ENCODE data around the gene SNRNP35.
"Not testable (repeated sequence)": the region's sequence is repeated elsewhere in the genome, so short reads cannot be mapped to it uniquely, and the experiment has no call there.

The SNRNP35 gene

DNA sequence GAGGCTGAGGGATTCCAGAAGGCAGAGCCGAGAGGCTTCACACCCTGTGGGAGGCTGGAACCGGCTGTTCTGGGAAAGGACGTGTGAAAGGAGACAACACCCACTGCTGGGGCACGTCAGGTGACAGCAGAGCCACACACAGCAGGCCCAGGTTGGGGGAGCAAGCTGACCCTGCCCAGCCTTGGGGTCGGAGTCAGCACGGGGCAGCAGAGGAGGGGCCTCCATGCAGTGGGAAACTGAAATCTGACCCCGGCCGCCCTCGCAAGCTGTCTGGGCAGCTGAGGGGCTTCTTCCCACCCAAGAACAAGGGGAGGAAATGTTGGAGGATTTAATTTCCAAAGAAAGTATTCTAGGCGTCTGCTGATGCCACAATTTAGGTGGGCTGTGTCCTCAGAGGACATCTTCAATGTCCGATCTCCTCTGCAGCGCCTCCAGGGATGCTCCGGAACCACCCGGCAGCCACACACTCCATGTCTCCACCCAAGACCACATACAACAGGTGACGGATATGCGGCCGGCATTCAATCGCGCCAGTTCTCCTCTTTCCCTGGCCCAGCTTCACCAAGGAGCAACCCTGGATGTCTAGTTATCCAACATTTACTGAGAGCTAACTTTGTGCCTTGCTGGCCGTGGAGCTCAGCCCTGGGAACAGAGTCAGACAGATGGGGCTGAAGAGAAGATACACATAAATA, 30.7 kb downstream of the SNRNP35 start:
- no peak for DNase-seq (ENCODE audit: low read depth in 2 of 3, low spot score in 2 of 3)

GRCh38 chr12:123489580-123489979, 31.6 kb downstream of the SNRNP35 start:
- DNase-seq (ENCODE audit: low read depth in 2 of 3, low spot score in 2 of 3) = no peak

GRCh38 chr12:123490089-123490488, 32.1 kb downstream of the SNRNP35 start:
- DNase-seq (ENCODE audit: low read depth in 2 of 3, low spot score in 2 of 3) = no peak

DNA sequence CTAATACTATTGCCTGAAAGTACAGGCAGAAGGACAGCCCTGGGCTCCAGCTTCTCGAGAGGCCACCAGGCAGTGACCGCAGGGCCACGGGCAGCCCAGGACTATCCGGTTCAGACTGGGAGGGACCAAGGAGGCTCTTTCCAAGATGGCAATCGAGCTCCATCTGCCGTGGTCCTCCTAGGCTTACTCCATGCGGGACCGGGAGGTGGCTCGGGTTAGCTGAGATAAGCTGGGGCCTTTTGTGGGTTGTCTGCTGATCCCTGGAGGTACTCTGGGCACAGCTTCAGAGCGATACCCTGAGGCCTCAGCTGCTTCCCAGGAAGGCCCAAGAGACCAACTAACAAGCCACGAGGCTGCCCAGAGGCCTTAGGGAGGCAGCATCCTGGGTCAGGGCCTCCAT, 33.1 kb downstream of the SNRNP35 start:
- DNase-seq (ENCODE audit: low read depth in 2 of 3, low spot score in 2 of 3) = no peak

DNA sequence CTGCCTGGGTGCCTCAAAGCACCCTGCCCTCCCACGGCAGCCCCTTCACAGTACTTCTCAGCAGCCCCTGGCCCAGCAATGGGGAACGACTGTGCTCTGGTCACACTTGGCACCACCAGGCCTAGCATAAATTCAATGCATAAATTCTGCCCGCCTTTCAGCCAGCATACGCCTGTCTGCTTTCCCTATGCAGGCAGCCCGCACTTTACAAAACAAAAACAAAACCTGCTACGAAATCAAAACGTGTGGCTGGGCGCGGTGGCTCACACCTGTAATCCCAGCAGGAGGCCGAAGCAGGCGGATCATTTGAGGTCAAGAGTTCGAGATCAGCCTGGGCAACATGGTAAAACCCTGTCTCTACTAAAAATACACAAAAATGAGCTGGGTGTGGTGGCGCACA, 33.5 kb downstream of the SNRNP35 start:
- no peak for DNase-seq (ENCODE audit: low read depth in 2 of 3, low spot score in 2 of 3)

DNA sequence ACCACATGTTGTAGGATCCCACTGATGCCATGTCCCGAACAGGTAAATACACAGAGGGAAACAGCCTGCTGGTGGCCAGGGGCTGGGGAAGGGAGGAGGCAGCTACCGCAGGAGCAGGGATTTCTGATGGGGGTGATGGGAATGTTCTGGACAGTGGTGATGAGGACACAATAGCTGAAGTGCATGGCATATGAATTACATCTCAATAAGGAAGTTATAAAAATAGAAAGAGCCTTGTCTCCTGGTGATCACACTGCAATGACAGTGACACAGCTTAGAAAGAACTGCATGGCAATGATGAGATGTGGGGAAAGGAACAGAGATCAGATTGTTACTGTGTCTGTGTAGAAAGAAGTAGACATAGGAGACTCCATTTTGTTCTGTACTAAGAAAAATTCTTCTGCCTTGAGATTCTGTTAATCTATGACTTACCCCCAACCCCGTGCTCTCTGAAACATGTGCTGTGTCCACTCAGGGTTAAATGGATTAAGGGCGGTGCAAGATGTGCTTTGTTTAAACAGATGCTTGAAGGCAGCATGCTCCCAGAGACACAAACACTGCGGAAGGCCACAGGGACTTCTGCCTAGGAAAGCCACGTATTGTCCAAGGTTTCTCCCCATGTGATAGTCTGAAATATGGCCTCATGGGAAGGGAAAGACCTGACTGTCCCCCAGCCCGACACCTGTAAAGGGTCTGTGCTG, 34.5 kb downstream of the SNRNP35 start:
- not testable (repeated sequence) for DNase-seq (ENCODE audit: low read depth in 2 of 3, low spot score in 2 of 3)

DNA sequence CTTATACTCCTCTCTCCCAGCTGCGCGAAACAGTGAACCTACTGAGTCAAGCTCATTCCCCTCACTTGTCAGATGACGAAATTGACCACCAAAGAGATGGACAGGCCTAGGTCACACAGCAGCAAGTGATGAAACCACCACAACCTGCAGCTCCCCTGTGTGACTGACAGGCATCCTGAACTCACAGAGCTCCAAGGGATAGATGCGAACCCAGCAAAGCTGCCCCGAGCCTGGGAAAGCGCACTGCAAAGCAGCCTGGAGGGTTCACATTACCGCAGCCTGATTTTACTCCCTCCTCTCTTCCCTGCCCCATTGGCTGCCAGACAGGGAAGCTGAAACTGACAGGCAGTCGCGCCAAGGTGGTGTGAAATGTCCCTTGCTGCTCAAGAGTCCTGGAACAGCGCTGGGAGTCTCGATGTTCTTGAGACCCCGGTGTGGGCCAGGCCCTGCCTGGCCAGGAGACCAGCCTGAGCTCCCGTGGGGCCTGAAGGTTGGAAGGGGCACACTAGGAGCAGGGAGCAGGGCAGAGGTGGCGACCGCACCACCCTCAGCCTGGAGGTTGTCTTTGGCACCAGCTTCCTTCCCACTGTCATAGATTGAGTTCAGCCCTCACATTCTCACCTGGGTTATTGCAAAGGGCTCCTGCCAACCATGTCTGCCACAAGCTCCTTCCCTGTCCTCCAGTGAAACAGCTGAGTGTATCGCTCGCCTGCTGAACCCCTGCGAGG, 36.3 kb downstream of the SNRNP35 start:
- no peak for DNase-seq (ENCODE audit: low read depth in 2 of 3, low spot score in 2 of 3)

- no peak for DNase-seq (ENCODE audit: low read depth in 2 of 3, low spot score in 2 of 3)
These were observed 39.1 kb downstream of the SNRNP35 start for GRCh38 chr12:123497065-123497464.

- no peak for DNase-seq (ENCODE audit: low read depth in 2 of 3, low spot score in 2 of 3)
These were observed 40.3 kb downstream of the SNRNP35 start for GRCh38 chr12:123498126-123498825.

DNA sequence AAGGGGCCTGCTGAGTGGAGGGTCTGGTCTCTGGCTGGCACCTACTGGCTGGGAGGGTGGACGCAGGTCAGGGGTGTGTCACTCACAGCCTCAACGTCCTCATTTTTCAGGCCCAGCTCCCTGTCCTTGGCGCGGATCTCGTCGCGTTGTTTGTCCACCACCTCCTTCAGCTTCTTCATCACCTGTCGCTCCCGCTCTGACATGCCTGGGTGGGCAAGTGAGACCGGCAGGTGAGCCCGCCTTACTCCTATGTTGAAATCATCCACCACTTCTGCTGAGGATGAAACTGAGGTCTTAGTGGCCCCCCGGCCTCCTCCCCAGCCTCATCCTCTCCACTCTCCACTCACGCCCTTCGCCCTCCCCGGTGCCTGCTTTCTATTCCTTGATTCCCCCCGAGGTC, 41.4 kb downstream of the SNRNP35 start:
- no peak for DNase-seq (ENCODE audit: low read depth in 2 of 3, low spot score in 2 of 3)

GRCh38 chr12:123502163-123502704, 44.3 kb downstream of the SNRNP35 start:
- DNase-seq (ENCODE audit: low read depth in 2 of 3, low spot score in 2 of 3) = no peak

- DNase-seq (ENCODE audit: low read depth in 2 of 3, low spot score in 2 of 3) = no peak
These were observed 48.3 kb downstream of the SNRNP35 start for GRCh38 chr12:123506059-123506842.

DNA sequence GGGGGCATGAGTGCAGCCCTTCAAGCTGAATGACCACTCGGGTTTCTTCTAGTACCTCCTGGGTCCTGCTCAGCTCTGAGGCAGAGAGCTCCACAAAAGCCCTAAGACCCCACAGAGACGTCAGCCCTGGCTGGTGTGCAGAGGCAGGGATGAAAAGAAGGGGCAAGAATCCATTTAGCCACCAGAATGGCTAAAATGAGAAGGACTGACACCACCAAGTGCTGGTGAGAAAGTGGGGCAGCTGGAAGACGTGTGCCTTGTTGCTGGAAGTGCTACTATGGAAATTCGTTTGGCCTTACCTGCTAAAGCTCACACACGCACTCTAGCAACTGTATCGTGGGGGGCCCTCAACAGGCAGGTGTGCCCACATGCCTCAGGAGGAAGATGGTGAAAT, 48.9 kb downstream of the SNRNP35 start:
- DNase-seq (ENCODE audit: low read depth in 2 of 3, low spot score in 2 of 3) = no peak

DNA sequence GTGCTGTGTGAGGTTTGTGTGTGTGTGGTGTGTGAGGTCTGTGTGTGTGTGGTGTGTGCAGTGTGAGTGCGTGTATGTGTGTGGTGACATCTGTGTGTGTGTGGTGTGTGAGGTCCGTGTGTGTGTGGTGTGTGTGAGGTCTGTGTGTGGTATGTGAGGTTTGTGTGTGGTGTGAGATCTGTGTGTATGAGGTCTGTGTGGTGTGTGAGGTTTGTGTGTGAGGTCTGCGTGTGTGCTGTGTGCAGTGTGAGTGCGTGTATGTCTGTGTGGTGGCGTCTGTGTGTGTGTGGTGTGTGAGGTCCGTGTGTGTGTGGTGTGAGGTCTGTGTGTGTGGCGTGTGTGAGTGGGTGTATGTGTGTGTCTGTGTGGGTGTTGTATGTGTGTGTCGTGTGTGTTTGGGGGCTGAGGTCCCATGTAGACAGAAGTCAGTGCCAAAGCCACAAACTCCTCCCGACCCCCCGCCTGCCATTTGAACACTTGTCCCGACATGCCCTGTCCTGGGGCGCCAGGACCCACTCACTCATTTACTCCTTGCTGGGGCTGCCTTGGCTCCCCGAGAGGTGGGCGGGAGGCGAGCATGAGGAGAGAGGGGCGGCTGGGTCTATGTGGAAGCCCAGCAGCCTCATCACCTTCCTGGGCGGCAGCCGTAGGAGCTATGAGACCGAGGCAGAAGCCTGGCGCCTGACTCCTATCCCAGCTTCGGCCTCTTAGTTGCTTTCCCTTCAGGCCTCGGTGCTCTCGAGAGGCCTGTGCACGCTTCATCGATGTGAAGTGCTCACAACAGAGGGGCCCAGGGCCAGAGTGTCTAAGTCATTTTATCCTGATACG, 55.1 kb downstream of the SNRNP35 start:
- DNase-seq (ENCODE audit: low read depth in 2 of 3, low spot score in 2 of 3) = no peak

GRCh38 chr12:123513805-123514204, 55.9 kb downstream of the SNRNP35 start:
- no peak for DNase-seq (ENCODE audit: low read depth in 2 of 3, low spot score in 2 of 3)

- not testable (repeated sequence) for DNase-seq (ENCODE audit: low read depth in 2 of 3, low spot score in 2 of 3)
These were observed 56.8 kb downstream of the SNRNP35 start for GRCh38 chr12:123514582-123515221.

GRCh38 chr12:123516216-123516780, 58.4 kb downstream of the SNRNP35 start:
- DNase-seq (ENCODE audit: low read depth in 2 of 3, low spot score in 2 of 3) = no peak

All from activated CD8-positive, alpha-beta memory T cell treated with anti-CD3 and anti-CD28 coated beads for 48 hours (primary cell).